NCI-H1092 (cell line): ENCODE data around the gene IL10.
"Not testable (repeated sequence)": the region's sequence is repeated elsewhere in the genome, so short reads cannot be mapped to it uniquely, and the experiment has no call there.

Experiments used
- DNase-seq: peaks from one replicate; lab custom pipeline; 2025; lab: John Stamatoyannopoulos, UW

Gene IL10

GRCh38 chr1:206765771-206766170, 6.5 kb downstream of the IL10 start:
- not testable (repeated sequence) for DNase-seq

- DNase-seq = not testable (repeated sequence)
Measured at GRCh38 chr1:206762741-206763364, 9.4 kb downstream of the IL10 start.

- DNase-seq = no peak
Measured at GRCh38 chr1:206761159-206761768, 11.0 kb downstream of the IL10 start.

DNA sequence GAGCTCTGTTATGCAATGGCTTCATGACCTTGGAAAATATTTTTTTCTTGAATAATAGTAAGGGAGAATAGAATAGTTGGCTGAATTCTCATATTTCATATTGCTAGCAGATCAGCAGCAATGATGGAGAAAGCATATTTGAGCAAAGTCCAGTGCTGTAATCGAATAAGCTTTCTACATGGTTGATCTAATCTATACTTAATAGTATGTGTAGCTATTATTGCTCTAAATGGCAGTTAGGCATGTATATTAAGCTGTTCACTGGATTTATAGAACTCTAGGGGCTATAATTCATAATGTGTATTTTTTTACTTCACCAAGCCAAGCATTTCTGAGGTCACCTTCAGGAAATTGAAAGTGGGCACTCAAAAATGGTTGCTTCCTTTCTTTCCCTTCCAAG, 11.7 kb downstream of the IL10 start:
- DNase-seq = no peak

DNA sequence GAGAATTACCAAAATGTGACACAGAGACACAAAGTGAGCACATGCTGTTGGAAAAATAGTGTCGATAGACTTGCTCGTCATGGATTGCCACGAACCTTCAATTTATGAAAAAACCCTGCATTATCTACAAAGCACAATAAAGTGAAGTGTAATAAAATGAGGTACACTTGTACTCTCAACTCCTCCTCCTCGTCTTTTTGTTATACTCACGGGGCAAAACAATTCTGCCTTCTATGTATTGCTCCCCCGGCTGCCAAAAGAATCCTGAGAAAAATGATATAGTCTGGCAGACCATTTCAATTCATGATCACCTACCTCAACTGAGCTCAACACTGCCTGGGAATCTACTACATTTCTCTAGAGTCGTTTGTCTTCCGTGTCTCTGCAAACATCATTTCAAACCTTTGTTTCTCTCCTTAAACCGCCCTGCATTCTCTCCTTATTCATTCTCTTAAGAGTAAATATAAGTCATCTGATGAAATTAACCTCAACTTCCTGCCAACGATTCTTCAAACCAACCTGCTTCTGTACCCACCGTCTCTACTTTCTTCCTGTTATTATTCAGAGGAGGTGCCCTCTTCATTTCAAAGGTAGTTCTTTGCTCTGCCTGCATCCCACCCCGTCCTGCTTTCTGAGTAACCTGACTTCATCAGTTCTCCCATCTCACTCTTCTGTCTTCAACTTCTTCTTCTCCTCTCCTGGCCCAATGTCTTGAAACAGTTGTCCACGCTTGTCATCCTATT, 14.6 kb downstream of the IL10 start:
- DNase-seq = no peak

- no peak for DNase-seq
Measured at GRCh38 chr1:206754011-206754410, 18.3 kb downstream of the IL10 start.

DNA sequence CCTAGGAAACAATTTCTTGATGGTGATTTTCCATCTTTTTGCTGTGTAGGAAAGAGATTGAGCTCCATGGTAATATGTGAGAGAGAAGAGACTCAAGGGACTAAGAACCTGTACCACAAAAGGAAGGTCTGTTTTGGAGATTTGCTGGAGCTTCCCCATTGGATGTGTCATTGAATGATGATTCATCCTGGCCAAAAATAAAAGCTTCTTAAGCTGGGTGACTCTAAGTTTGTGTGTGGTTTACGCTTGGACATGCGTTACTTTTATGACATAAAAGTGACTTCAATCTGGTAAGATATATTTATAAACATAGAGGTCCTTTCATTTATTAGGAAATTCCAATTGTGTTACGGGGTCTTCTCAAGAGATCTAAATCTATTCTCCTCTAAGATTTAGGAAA, 19.2 kb downstream of the IL10 start:
- no peak for DNase-seq

- no peak for DNase-seq
Measured at GRCh38 chr1:206752481-206752880, 19.8 kb downstream of the IL10 start.

DNA sequence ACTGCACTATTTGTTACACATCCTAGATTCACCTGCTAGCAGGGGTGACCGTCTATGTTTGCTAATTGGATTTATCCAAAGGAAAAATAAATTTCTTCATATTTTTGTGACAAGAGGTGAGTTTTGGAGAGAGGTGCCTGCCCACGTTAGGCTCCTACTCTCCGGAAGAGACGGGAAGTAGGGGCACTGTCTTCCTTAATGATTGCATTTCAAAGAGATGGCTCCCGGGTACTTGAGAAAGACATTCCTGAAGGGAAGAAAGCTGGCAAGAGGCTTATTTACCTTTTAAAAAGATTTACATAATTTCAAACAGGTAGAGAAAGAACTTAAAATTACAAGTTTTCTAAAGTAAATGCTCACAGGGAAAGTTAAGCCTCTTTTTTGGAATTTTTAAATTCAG, 20.4 kb downstream of the IL10 start:
- no peak for DNase-seq

DNA sequence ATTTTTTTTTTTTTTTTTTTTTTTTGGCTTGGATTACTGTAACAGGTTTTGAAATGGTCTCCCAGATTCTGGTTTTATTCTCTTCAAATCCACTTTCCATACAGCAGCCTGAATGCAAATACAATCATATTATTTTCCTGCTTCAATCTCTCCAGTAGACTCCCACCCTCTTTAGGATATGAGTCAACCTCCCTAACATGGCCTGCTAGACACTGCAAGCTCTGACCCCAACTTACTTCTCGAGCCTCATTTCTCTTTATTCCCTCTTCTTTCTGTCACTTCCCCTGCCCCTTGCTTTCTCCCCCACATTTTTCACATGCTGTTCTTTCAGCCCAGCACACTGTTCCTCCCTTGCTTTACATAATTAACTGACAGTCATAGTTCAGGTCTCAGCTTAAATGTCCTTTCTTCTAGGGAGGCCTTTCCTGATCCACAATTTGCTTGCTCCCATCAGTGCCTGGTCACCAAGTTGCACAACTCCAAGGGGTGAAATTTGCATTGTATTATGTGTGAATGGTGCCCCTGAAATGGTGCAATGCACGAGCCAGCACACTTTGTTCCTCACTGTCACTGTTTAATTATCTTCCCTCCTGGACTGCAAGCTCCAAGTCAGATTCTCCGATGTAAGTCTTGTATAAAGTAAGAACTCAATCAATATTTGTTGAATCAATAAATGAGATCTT, 23.8 kb downstream of the IL10 start:
- no peak for DNase-seq

GRCh38 chr1:206745301-206745700, 27.0 kb downstream of the IL10 start:
- no peak for DNase-seq

GRCh38 chr1:206744683-206745082, 27.6 kb downstream of the IL10 start:
- no peak for DNase-seq

DNA sequence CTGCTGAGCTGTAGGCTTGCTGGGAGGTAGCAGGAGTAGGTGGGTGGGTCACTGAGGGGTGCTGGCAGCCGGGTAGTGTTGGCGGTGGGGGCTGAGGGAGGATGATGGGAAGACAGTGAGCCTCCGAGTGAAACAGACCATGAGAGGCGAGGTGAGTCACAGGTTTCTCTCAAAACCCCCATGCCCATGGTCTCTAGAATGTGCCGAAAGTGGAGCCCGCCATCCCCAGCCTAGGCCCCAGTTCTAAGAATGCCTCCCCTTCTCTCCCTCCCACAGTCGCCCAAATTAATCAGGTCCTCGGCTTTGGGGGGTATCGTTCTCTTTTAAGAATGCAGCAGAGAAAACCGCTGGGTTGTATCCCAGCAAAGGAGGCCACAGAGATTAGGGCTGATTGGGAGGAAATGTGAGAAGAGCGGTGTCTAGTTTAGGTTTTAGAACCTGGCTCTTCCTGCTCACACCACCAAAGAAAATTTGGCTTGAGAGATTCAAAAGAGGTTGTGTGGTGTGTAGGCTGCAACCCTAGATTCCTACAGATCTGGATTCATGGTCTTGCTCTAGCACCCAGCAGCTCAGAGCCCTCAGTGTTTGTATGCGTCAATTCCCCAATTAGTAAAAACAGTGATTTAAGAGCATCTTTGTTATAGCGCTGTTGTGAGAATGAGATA, 29.4 kb downstream of the IL10 start:
- DNase-seq = no peak

DNA sequence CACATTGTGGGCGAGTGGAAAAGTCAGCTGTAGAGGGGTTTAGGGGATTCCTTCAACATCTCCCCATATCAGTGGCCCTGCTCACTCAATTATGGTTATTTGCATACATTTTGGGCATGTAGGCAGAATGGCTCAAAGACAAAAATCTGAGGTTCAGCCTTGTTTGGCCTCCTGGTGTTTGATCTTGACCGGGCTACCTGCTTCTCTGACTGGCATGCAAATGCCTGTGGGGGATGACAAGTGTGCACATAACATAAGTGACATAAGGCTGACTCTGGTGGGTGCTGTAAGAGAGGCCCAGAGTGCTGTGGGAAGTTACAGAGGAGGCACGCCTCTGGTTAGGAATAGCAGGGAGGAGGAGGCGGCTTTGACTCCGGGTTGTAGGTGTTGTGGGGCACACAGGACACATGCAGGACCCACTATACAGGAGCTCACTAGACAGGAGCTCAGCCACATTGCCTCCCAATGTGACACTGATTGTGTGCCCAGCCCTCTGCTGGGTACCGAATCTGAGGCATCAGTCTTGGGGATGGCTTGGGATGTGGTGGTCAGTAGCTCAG, 31.1 kb downstream of the IL10 start:
- DNase-seq = no peak

- no peak for DNase-seq
Measured at GRCh38 chr1:206739411-206740076, 32.8 kb downstream of the IL10 start.

GRCh38 chr1:206738370-206739366, 33.6 kb downstream of the IL10 start:
- DNase-seq = no peak

DNA sequence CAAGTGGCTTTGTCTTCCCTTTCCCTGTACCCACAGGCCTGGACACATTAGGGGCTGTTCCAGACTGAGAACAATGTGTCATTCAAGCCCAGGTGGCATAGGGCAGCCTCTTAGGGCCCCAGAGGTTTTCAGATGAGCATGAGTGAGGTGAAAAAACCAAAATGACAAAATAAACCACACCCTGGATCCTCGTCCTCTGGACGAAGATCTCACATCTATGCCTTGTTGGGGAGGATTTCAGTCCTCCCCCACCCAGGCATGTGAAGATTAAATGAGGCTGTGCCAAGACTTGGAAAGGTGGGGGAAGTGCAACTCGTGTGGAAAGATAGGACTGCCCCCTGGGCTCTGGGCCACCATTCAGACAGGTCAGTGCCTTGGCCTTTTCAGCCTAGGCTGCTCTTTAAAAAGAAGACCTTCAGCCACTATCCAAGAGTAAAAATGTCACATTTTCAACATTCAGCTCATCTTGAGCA, 34.5 kb downstream of the IL10 start:
- no peak for DNase-seq

DNA sequence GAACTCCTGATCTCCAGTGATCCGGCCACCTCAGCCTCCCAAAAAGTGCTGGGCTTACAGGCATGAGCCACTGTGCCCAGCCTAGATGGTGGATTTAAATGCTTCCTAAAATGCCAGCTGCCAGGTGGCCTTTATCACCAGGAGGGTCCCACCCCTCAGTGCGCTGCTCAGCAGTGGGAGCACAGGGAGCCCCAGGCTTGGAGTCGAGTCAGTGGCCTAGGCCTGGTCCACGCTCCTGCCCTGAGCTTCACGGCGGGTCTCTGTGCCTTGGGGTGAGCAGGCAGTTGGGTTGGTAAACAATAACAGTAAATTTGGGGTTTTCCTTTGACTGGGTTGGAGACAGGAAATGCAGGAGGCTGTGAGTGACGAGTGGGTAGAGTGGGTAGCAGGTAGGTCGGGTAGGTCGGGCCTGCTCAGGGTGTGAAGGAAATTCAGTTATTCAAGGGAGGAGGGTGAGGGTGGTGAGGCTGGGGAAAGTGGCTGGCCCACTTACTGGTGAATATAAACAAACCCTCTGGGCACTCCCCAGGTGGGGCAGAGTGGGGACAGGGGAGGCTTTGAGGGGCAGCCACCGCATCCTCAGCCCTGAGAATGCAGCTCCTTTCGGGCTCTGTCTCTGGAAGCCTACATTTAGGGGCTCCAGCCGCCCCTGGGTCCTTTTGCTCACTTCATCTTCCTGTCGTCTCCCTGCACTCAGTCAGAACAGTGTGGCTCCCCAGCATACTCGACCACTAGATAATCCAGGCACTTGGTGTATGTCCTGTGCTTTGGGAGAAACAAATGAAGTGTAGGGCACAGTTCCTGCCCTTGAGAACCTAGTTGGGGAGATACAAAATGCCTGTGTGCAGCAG, 35.2 kb downstream of the IL10 start:
- DNase-seq = no peak

- DNase-seq = no peak
Measured at GRCh38 chr1:206735553-206736031, 36.7 kb downstream of the IL10 start.
